Peyer's patch (tissue), 4 donors: Measurements from ENCODE around the gene EHBP1. TPM values are rescaled to one million over a fixed set of nuclear protein-coding genes. Genes with fewer than 3 reads are reported as not detected.

ENCODE experiments used
- DNase-seq, 3 donors: peaks; one replicate each; pipeline ENCODE4 v3.0.0-alpha.2; 2017 to 2019
- H3K27ac ChIP-seq, 4 donors: fragments of 200-600 bp; sonication (generic); one replicate each; pipeline ENCODE4 v1.5.1; 2016 to 2019
- H3K27me3 ChIP-seq, 2 donors: fragments of 200-600 bp; sonication (generic); one replicate each; pipeline ENCODE4 v1.5.1; 2019
- H3K36me3 ChIP-seq, 3 donors: fragments of 200-600 bp; sonication (generic); one replicate each; pipeline ENCODE4 v1.5.1; 2016 to 2019
- H3K4me1 ChIP-seq, 4 donors: fragments of 200-600 bp; sonication (generic); one replicate each; pipeline ENCODE4 v1.5.1; 2016 to 2019
- H3K4me3 ChIP-seq, 4 donors: fragments of 200-600 bp; sonication (generic); 1 replicate in 3 of 4; 2 replicates in 1 of 4; pipeline ENCODE4 v1.5.1; 2016 to 2019; ENCODE audit warnings: mild to moderate bottlenecking in 1 of 4
- H3K9me3 ChIP-seq, 4 donors: fragments of 200-600 bp; sonication (generic); one replicate each; pipeline ENCODE4 v1.5.1; 2016 to 2019; ENCODE audit warnings: mild to moderate bottlenecking in 1 of 4
- CTCF ChIP-seq, 6 experiments: fragments of 450-650 bp in 4 of 6; fragments of 200-600 bp in 2 of 6; sonication (generic) in 1 of 6; IDR thresholded peaks; one replicate each; pipeline ENCODE4 v1.5.1; 2017 to 2019; ENCODE audit warnings: antibody characterized with exemption in 6 of 6, mild to moderate bottlenecking in 3 of 6, moderate library complexity in 1 of 6
- POLR2A ChIP-seq, 2 donors: fragments of 450-650 bp; IDR thresholded peaks; one replicate each; pipeline ENCODE4 v1.5.1; 2017; ENCODE audit warnings: antibody characterized with exemption in 2 of 2, mild to moderate bottlenecking in 2 of 2, moderate library complexity in 2 of 2
- total RNA-seq, 4 donors: library from RNA; depleted of rRNA; stranded (reverse); fragments of >200 nt; gene quantifications; one replicate each; pipeline ENCODE4 v1.1.0, GENCODE V29; 2016

The EHBP1 gene
- 100 to 1,000 TPM in 1 of 4 donors, 10 to 100 TPM in 3; 27.1 to 190 (median 60.8) TPM for total RNA-seq

- peak within 1 kb of the TSS; percentile 84 to 96 (median 90) for H3K27ac ChIP-seq
- TF ChIP-seq CTCF (IDR thresholded peaks at IDR 0.05) (no peak), POLR2A (IDR thresholded peaks at IDR 0.05) (peak; percentile 78 to 90)
- peaks cover 0 to 26% (median 1%) of the 10 kb centered on the region in 4 donors for H3K4me1 ChIP-seq
Measured at GRCh38 chr2:62705007-62705829, at the start of gene EHBP1. Gene EHBP1, plus strand, starts transcription at chr2:62705713. Its CDS starts 1,479 bp downstream, at chr2:62707192.

GRCh38 chr2:62657783-62658182, 47.7 kb upstream of the EHBP1 start:
- Histone ChIP-seq H3K36me3 (no peaks in the 10 kb centered on the region), H3K4me3 (no peak overlapping the region), H3K4me1 (no peaks in the 10 kb centered on the region), H3K27ac (no peak overlapping the region), H3K9me3 (no peaks in the 10 kb centered on the region), H3K27me3 (no peaks in the 10 kb centered on the region)
- TF ChIP-seq POLR2A (IDR thresholded peaks at IDR 0.05): no peak
- DNase-seq: no peak

More at GRCh38 chr2:62705007-62705829, at the start of gene EHBP1:
- H3K9me3 ChIP-seq: no peaks in the 10 kb centered on the region
- DNase-seq: peak; percentile 97 to 100 (median 99)
- no peaks in the 10 kb centered on the region for H3K27me3 ChIP-seq
- H3K4me3 ChIP-seq: peak within 1 kb of the TSS; percentile 83 to 98 (median 94)
- H3K36me3 ChIP-seq: no peaks in the 10 kb centered on the region

GRCh38 chr2:62658891-62659290, 46.6 kb upstream of the EHBP1 start:
- H3K27ac ChIP-seq: no peak overlapping the region
- H3K27me3 ChIP-seq: no peaks in the 10 kb centered on the region
- no peaks in the 10 kb centered on the region for H3K9me3 ChIP-seq
- H3K4me1 ChIP-seq: no peaks in the 10 kb centered on the region
- no peak for DNase-seq
- H3K36me3 ChIP-seq: no peaks in the 10 kb centered on the region
- H3K4me3 ChIP-seq: no peak overlapping the region
- TF ChIP-seq POLR2A (IDR thresholded peaks at IDR 0.05) (no peak), CTCF (IDR thresholded peaks at IDR 0.05) (no peak)

- H3K36me3 ChIP-seq: no peaks in the 10 kb centered on the region
- H3K27ac ChIP-seq: no peak overlapping the region
- DNase-seq: no peak
- no peaks in the 10 kb centered on the region for H3K4me1 ChIP-seq
- no peaks in the 10 kb centered on the region for H3K9me3 ChIP-seq
- no peaks in the 10 kb centered on the region for H3K27me3 ChIP-seq
- no peak for TF ChIP-seq CTCF (IDR thresholded peaks at IDR 0.05)
- no peak for TF ChIP-seq POLR2A (IDR thresholded peaks at IDR 0.05)
- no peak overlapping the region for H3K4me3 ChIP-seq
Measured at GRCh38 chr2:62660087-62660486, 45.4 kb upstream of the EHBP1 start.

- H3K4me1 ChIP-seq: no peaks in the 10 kb centered on the region
- H3K27me3 ChIP-seq: no peaks in the 10 kb centered on the region
- no peak overlapping the region for H3K27ac ChIP-seq
Measured at GRCh38 chr2:62660582-62661262, 44.8 kb upstream of the EHBP1 start.

More at GRCh38 chr2:62660582-62661262, 44.8 kb upstream of the EHBP1 start:
- TF ChIP-seq POLR2A (IDR thresholded peaks at IDR 0.05): no peak
- no peak for TF ChIP-seq CTCF (IDR thresholded peaks at IDR 0.05)
- Histone ChIP-seq H3K4me3 (no peak overlapping the region), H3K9me3 (no peaks in the 10 kb centered on the region), H3K36me3 (no peaks in the 10 kb centered on the region)
- no peak for DNase-seq
